HepG2 (cell line): ENCODE results near the gene MRPL20. TPM values are rescaled to one million over a fixed set of nuclear protein-coding genes. Genes with fewer than 3 reads are reported as not detected.

Experiments used
- ATAD3A ChIP-seq: sonication (generic); formaldehyde crosslinking; IDR thresholded peaks from 2 replicates; pipeline ENCODE4 v1.4.0; 2020; ENCODE audit warnings: missing genetic modification reagents
- CCDC6 ChIP-seq: sonication (generic); formaldehyde crosslinking; IDR thresholded peaks from 2 replicates; pipeline ENCODE4 v1.8.1; 2022; ENCODE audit warnings: mild to moderate bottlenecking, missing genetic modification reagents, moderate library complexity
- CERS6 ChIP-seq: sonication (generic); formaldehyde crosslinking; IDR thresholded peaks from 2 replicates; pipeline ENCODE4 v1.5.0; 2020; ENCODE audit warnings: missing genetic modification reagents
- FOSL2 ChIP-seq: sonication (generic); formaldehyde crosslinking; IDR thresholded peaks from 2 replicates; pipeline ENCODE4 v1.4.0; 2020; ENCODE audit warnings: missing genetic modification reagents
- KDM5A ChIP-seq: fragments of 200-600 bp; sonication (generic); IDR thresholded peaks from 2 replicates; pipeline ENCODE4 v1.7.0; 2018; ENCODE audit warnings: antibody characterized with exemption, mild to moderate bottlenecking, low read length, borderline replicate concordance
- MTA3 ChIP-seq: sonication (generic); formaldehyde crosslinking; IDR thresholded peaks from 2 replicates; pipeline ENCODE4 v1.4.0; 2020; ENCODE audit warnings: missing genetic modification reagents
- PRDM15 ChIP-seq: sonication (generic); formaldehyde crosslinking; IDR thresholded peaks from 2 replicates; pipeline ENCODE4 v1.4.0; 2020; ENCODE audit warnings: missing genetic modification reagents
- PREB ChIP-seq: sonication (generic); formaldehyde crosslinking; IDR thresholded peaks from 2 replicates; pipeline ENCODE4 v1.4.0; 2020; ENCODE audit warnings: missing genetic modification reagents
- SNAPC2 ChIP-seq: sonication (generic); formaldehyde crosslinking; IDR thresholded peaks from 2 replicates; pipeline ENCODE4 v1.8.1; 2022; ENCODE audit warnings: mild to moderate bottlenecking, missing genetic modification reagents
- YEATS4 ChIP-seq: sonication (generic); formaldehyde crosslinking; IDR thresholded peaks from 2 replicates; pipeline ENCODE4 v1.4.0; 2020; ENCODE audit warnings: missing genetic modification reagents, borderline replicate concordance
- ZFY ChIP-seq: sonication (generic); formaldehyde crosslinking; IDR thresholded peaks from 2 replicates; pipeline ENCODE4 v1.4.0; 2020; ENCODE audit warnings: missing genetic modification reagents
- ZNF263 ChIP-seq: sonication (generic); formaldehyde crosslinking; IDR thresholded peaks from 2 replicates; pipeline ENCODE4 v1.4.0; 2020; ENCODE audit warnings: missing genetic modification reagents
- ZNF264 ChIP-seq: sonication (generic); formaldehyde crosslinking; IDR thresholded peaks from 2 replicates; pipeline ENCODE4 v1.4.0; 2020; ENCODE audit warnings: missing genetic modification reagents
- ZNF598 ChIP-seq: sonication (generic); formaldehyde crosslinking; IDR thresholded peaks from 2 replicates; pipeline ENCODE4 v1.5.1; 2020; ENCODE audit warnings: mild to moderate bottlenecking, missing genetic modification reagents, borderline replicate concordance
- ZNF616 ChIP-seq: sonication (generic); formaldehyde crosslinking; IDR thresholded peaks from 2 replicates; pipeline ENCODE4 v1.5.0; 2020; ENCODE audit warnings: low read depth, mild to moderate bottlenecking, missing genetic modification reagents
- ZNF687 ChIP-seq: sonication (generic); formaldehyde crosslinking; IDR thresholded peaks from 2 replicates; pipeline ENCODE4 v1.5.1; 2020; ENCODE audit warnings: mild to moderate bottlenecking, missing genetic modification reagents, moderate library complexity
- ZNF709 ChIP-seq: sonication (generic); formaldehyde crosslinking; IDR thresholded peaks from 2 replicates; pipeline ENCODE4 v1.5.0; 2020; ENCODE audit warnings: mild to moderate bottlenecking, missing genetic modification reagents
- ZNF740 ChIP-seq: sonication (generic); formaldehyde crosslinking; IDR thresholded peaks from 2 replicates; pipeline ENCODE4 v1.4.0; 2020; ENCODE audit warnings: missing genetic modification reagents
- polyA plus RNA-seq, 8 experiments: library from polyadenylated mRNA; depleted of rRNA in 3 of 8; stranded (reverse) in 7 of 8; unstranded in 1 of 8; fragments of >200 nt; fragmentation: Illumina TruSeq in 4 of 8; extraction: Trizol in 4 of 8; gene quantifications; 2 replicates each; pipeline versions ENCODE4 v1.2.1 to v1.2.3, GENCODE V29; 2011 to 2016; ENCODE audit warnings: low read depth in 4 of 8, missing spikeins in 1 of 8, mixed read lengths in 1 of 8; ENCODE audit not compliant: insufficient read depth in 1 of 8
- total RNA-seq, 5 experiments: library from RNA; depleted of rRNA; stranded (reverse); fragments of >200 nt; fragmentation: Illumina TruSeq; extraction: Trizol; gene quantifications; 2 replicates each; pipeline ENCODE4 v1.2.3, GENCODE V29; 2016; ENCODE audit warnings: low read depth in 1 of 5

The MRPL20 gene
- total and polyA plus RNA-seq, 2 of the 13 experiments (the other 11 are each of a cell fraction or from before 2014, with no cell fraction given): 59.2 to 127 TPM

- TF ChIP-seq CCDC6 (CRISPR knock-in tag): 0 out of 2 replicates have a peak, but pooled peaks have one; percentile 28
- TF ChIP-seq ZNF264: no peak
- TF ChIP-seq ZNF616 (CRISPR knock-in tag): 0 out of 2 replicates have a peak, but pooled peaks have one; percentile 41
- TF ChIP-seq KDM5A: no peak
- peak; percentile 75 for TF ChIP-seq ZFY
- no peak for TF ChIP-seq PREB (CRISPR knock-in tag)
- TF ChIP-seq ATAD3A (CRISPR knock-in tag): no peak
- TF ChIP-seq ZNF598: 0 out of 2 replicates have a peak, but pooled peaks have one; percentile 9
- 0 out of 2 replicates have a peak, but pooled peaks have one; percentile 6 for TF ChIP-seq FOSL2 (CRISPR knock-in tag)
- TF ChIP-seq ZNF687 (CRISPR knock-in tag): peak; percentile 93
- TF ChIP-seq YEATS4 (CRISPR knock-in tag): peak; percentile 43; the same call in 1 of the 2 replicates
- no peak; the same call in 1 of the 2 replicates for TF ChIP-seq PRDM15 (CRISPR knock-in tag)
- peak; percentile 88 for TF ChIP-seq ZNF263 (CRISPR knock-in tag)
- TF ChIP-seq ZNF709 (CRISPR knock-in tag): no peak
- TF ChIP-seq SNAPC2 (CRISPR knock-in tag): no peak
- TF ChIP-seq MTA3 (CRISPR knock-in tag): no peak
- no peak for TF ChIP-seq CERS6 (CRISPR knock-in tag)
- no peak; the same call in 1 of the 2 replicates for TF ChIP-seq ZNF740 (CRISPR knock-in tag)
Measured at GRCh38 chr1:1421147-1421906, 14.2 kb upstream of the MRPL20 start, which contains the start of gene ANKRD65 (continued).
